ENCODE measurements around the gene LMX1A.

DNA sequence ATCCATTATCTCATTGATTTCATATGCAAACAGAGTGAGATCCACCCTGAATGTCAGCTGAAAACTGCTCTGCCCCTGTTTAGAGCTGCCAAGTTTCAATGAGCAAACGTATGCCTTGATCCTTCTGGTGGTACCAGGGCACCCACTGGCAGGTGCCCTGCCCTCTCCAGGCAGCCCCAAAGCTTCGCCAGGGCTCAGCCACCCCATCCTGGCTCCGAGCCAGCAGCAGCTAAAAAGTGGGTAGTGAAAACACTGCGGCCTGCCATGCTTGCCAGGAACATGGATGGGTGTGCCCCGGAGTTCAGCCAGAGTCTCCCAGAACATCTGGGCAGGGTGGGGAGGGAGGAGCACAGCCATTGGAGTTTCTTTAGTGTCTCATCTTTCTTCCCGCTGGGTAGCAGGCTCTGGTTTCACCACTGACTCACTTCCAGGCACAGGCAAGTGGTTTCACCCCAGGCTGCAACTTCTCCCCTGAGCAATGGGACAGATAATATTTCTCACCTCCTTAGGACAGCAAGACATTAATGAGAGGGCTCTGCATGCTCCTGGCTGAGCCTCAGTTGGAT, 8.1 kb upstream of the LMX1A start:
- TF ChIP-seq, protein P1, sequence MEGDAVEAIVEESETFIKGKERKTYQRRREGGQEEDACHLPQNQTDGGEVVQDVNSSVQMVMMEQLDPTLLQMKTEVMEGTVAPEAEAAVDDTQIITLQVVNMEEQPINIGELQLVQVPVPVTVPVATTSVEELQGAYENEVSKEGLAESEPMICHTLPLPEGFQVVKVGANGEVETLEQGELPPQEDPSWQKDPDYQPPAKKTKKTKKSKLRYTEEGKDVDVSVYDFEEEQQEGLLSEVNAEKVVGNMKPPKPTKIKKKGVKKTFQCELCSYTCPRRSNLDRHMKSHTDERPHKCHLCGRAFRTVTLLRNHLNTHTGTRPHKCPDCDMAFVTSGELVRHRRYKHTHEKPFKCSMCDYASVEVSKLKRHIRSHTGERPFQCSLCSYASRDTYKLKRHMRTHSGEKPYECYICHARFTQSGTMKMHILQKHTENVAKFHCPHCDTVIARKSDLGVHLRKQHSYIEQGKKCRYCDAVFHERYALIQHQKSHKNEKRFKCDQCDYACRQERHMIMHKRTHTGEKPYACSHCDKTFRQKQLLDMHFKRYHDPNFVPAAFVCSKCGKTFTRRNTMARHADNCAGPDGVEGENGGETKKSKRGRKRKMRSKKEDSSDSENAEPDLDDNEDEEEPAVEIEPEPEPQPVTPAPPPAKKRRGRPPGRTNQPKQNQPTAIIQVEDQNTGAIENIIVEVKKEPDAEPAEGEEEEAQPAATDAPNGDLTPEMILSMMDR (IDR thresholded peaks at IDR 0.05), result no peak
- no peak for TF ChIP-seq POLR2A (IDR thresholded peaks at IDR 0.05)
- TF ChIP-seq POLR2AphosphoS5 (IDR thresholded peaks at IDR 0.05; ENCODE audit: insufficient read depth in 1 of 2, low read depth in 1 of 2), result peak; percentile 20 to 21
